ENCODE data around the gene TMCO2.

DNA sequence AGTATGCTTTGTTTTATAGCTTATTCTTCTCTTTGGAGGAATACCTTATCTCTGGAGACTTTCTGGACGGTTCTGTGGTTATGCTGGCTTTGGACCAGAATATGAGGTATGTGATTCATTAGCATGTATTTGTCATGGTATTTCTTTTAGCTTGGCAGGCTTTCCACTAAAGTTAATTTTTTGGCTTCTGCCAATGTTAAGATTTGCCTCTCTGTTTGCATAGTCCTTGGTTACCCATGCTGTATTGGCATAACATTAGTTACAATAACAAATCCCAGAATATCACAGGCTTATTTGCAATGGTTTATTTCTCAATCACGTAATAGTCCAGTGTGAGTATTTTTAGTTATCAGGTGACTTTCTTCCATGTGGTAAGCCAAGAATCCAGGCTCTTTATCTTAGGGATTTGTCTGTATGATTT lies 20.0 kb downstream of the TMCO2 start:
- no peak for TF ChIP-seq EZH2 (IDR thresholded peaks at IDR 0.05; ENCODE audit: insufficient read depth, poor library complexity, severe bottlenecking)
- TF ChIP-seq EZH2phosphoT487 (IDR thresholded peaks at IDR 0.05; ENCODE audit: insufficient read depth, low read depth), result no peak

Data from GM23248 (cell line).